H9 (cell line): Measurements from ENCODE around the gene MRPL17. TPM values are rescaled to one million over a fixed set of nuclear protein-coding genes. Genes with fewer than 3 reads are reported as not detected.

Source experiments
- DNase-seq: peaks from one replicate; pipeline ENCODE4 v3.0.0-alpha.2; 2017
- H2AFZ ChIP-seq: one replicate; pipeline ENCODE4 v1.6.1; 2013; ENCODE audit warnings: mild to moderate bottlenecking, low read length, control low read depth, moderate library complexity
- H2AK5ac ChIP-seq: 2 replicates; pipeline ENCODE4 v1.6.1; 2013; ENCODE audit warnings: low read length, control low read depth, mixed read lengths; ENCODE audit not compliant: insufficient read length
- H2BK120ac ChIP-seq: one replicate; pipeline ENCODE4 v1.6.1; 2013; ENCODE audit warnings: low read depth, mild to moderate bottlenecking, low read length, control low read depth, inconsistent platforms; ENCODE audit not compliant: poor library complexity, severe bottlenecking
- H2BK12ac ChIP-seq: 2 replicates; pipeline ENCODE4 v1.6.1; 2013; ENCODE audit warnings: low read length, control low read depth, mixed read lengths, low read depth; ENCODE audit not compliant: insufficient read length
- H2BK15ac ChIP-seq: 2 replicates; pipeline ENCODE4 v1.6.1; 2013; ENCODE audit warnings: low read depth, low read length, control low read depth
- H2BK20ac ChIP-seq: one replicate; pipeline ENCODE4 v1.6.1; 2013; ENCODE audit warnings: low read depth, mild to moderate bottlenecking, low read length, control low read depth, inconsistent platforms; ENCODE audit not compliant: poor library complexity, severe bottlenecking
- H2BK5ac ChIP-seq: 2 replicates; pipeline ENCODE4 v1.6.1; 2013; ENCODE audit warnings: low read length, control low read depth, mixed read lengths; ENCODE audit not compliant: insufficient read length
- H3K14ac ChIP-seq: 2 replicates; pipeline ENCODE4 v1.6.1; 2013; ENCODE audit warnings: low read length, control low read depth; ENCODE audit not compliant: insufficient read depth
- H3K18ac ChIP-seq: 2 replicates; pipeline ENCODE4 v1.6.1; 2013; ENCODE audit warnings: low read depth, mild to moderate bottlenecking, mixed read lengths, low read length, control low read depth; ENCODE audit not compliant: insufficient read length
- H3K23ac ChIP-seq: 2 replicates; pipeline ENCODE4 v1.6.1; 2013; ENCODE audit warnings: low read length, control low read depth, mixed read lengths, low read depth; ENCODE audit not compliant: insufficient read length
- H3K23me2 ChIP-seq: 2 replicates; pipeline ENCODE4 v1.6.1; 2013; ENCODE audit warnings: low read depth, mild to moderate bottlenecking, mixed read lengths, low read length, control low read depth; ENCODE audit not compliant: insufficient read length, poor library complexity, severe bottlenecking
- H3K27ac ChIP-seq: 2 replicates; pipeline ENCODE4 v1.5.1; 2013; ENCODE audit warnings: low read length, control low read depth, mixed read lengths, low read depth; ENCODE audit not compliant: insufficient read length
- H3K27me3 ChIP-seq: 2 replicates; pipeline ENCODE4 v1.6.1; 2013; ENCODE audit warnings: low read length, control low read depth, inconsistent platforms; ENCODE audit not compliant: insufficient read depth
- H3K4ac ChIP-seq: 2 replicates; pipeline ENCODE4 v1.6.1; 2013; ENCODE audit warnings: low read depth, mild to moderate bottlenecking, control low read depth, inconsistent platforms, low read length, moderate library complexity
- H3K4me1 ChIP-seq: 2 replicates; pipeline ENCODE4 v1.6.1; 2013; ENCODE audit warnings: low read length, control low read depth, inconsistent platforms; ENCODE audit not compliant: insufficient read depth
- H3K4me2 ChIP-seq: 2 replicates; pipeline ENCODE4 v1.6.1; 2013; ENCODE audit warnings: low read length, control low read depth, mixed read lengths; ENCODE audit not compliant: insufficient read length, insufficient read depth
- H3K56ac ChIP-seq: 2 replicates; pipeline ENCODE4 v1.6.1; 2013; ENCODE audit warnings: low read depth, mild to moderate bottlenecking, mixed read lengths, low read length, control low read depth; ENCODE audit not compliant: insufficient read length
- H3K79me1 ChIP-seq: 2 replicates; pipeline ENCODE4 v1.6.1; 2013; ENCODE audit warnings: low read depth, mild to moderate bottlenecking, moderate library complexity, low read length, control low read depth, inconsistent platforms; ENCODE audit not compliant: insufficient read depth, poor library complexity, severe bottlenecking
- H3K79me2 ChIP-seq: 2 replicates; pipeline ENCODE4 v1.6.1; 2013; ENCODE audit warnings: low read length, control low read depth, inconsistent platforms; ENCODE audit not compliant: insufficient read depth
- H3K9ac ChIP-seq: 2 replicates; pipeline ENCODE4 v1.6.1; 2013; ENCODE audit warnings: low read length, control low read depth, mixed read lengths; ENCODE audit not compliant: insufficient read length; ENCODE audit errors: extremely low read depth
- H3K9me3 ChIP-seq: one replicate; pipeline ENCODE4 v1.6.1; 2013; ENCODE audit warnings: low read depth, low read length, inconsistent platforms; ENCODE audit not compliant: control insufficient read depth
- H3T11ph ChIP-seq: one replicate; pipeline ENCODE4 v1.6.1; 2013; ENCODE audit warnings: mild to moderate bottlenecking, low read length, control low read depth, inconsistent platforms
- H4K20me1 ChIP-seq: one replicate; pipeline ENCODE4 v1.6.1; 2013; ENCODE audit not compliant: control insufficient read depth, insufficient read length, insufficient read depth
- H4K5ac ChIP-seq: 2 replicates; pipeline ENCODE4 v1.6.1; 2013; ENCODE audit warnings: low read depth, mild to moderate bottlenecking, mixed read lengths, low read length, control low read depth; ENCODE audit not compliant: insufficient read length
- H4K8ac ChIP-seq: replicated peaks from 2 replicates; pipeline ENCODE4 v1.6.1; 2013; ENCODE audit warnings: low read length, control low read depth, mixed read lengths, low read depth; ENCODE audit not compliant: insufficient read length
- H4K91ac ChIP-seq: 2 replicates; pipeline ENCODE4 v1.6.1; 2013; ENCODE audit warnings: low read depth, mild to moderate bottlenecking, moderate library complexity, mixed read lengths, low read length, control low read depth; ENCODE audit not compliant: insufficient read length
- H3K27ac Mint-ChIP-seq, 3 experiments: 2 replicates in 2 of 3; 3 replicates in 1 of 3; pipeline ENCODE4 v1.8.0; 2020 to 2021; ENCODE audit warnings: mixed read lengths in 3 of 3, mild to moderate bottlenecking in 1 of 3, moderate library complexity in 1 of 3
- H3K27me3 Mint-ChIP-seq: 2 replicates; pipeline ENCODE4 v1.8.0; 2021; ENCODE audit warnings: low read depth, mild to moderate bottlenecking, moderate library complexity, mixed read lengths
- H3K36me3 Mint-ChIP-seq, 3 experiments: 2 replicates in 2 of 3; 3 replicates in 1 of 3; pipeline ENCODE4 v1.8.0; 2020 to 2021; ENCODE audit warnings: low read depth in 3 of 3, mixed read lengths in 3 of 3; ENCODE audit not compliant: insufficient read depth in 1 of 3
- H3K4me1 Mint-ChIP-seq, 2 experiments: 2 replicates each; pipeline ENCODE4 v1.8.0; 2020; ENCODE audit warnings: mixed read lengths in 2 of 2
- H3K4me3 Mint-ChIP-seq, 2 experiments: 2 replicates in 1 of 2; 3 replicates in 1 of 2; pipeline ENCODE4 v1.8.0; 2020 to 2021; ENCODE audit warnings: mild to moderate bottlenecking in 2 of 2, mixed read lengths in 2 of 2, moderate library complexity in 1 of 2
- H3K9me3 Mint-ChIP-seq, 2 experiments: 2 replicates in 1 of 2; 3 replicates in 1 of 2; pipeline ENCODE4 v1.8.0; 2020; ENCODE audit warnings: mild to moderate bottlenecking in 2 of 2, mixed read lengths in 2 of 2, moderate library complexity in 1 of 2
- CTCF ChIP-seq: fragments of 200-600 bp; sonication (generic); conservative IDR thresholded peaks from 3 replicates; pipeline ENCODE4 v1.8.0; 2021; ENCODE audit warnings: antibody characterized with exemption, mild to moderate bottlenecking
- WGBS: extraction: QIAGEN DNeasy Blood & Tissue Kit; methylation state at CpG from one replicate; pipeline ENCODE4 v1.1.7; 2013; ENCODE audit warnings: missing lambda C conversion rate, low lambda C conversion rate, mixed read lengths; ENCODE audit not compliant: insufficient read length; ENCODE audit errors: extremely low coverage; 5-methylcytosine and 5-hydroxymethylcytosine counted together
- total RNA-seq: library from RNA; stranded (reverse); gene quantifications from 2 replicates; pipeline ENCODE4 v1.2.1, GENCODE V29; 2021

The MRPL17 gene
- total RNA-seq, 1 experiment from 2014 or later, result 75.5 TPM

GRCh38 chr11:6708876-6709275 is 25.7 kb upstream of the MRPL17 start:
- Mint-ChIP-seq H3K9me3 (peaks cover 17 to 21% of the 10 kb centered on the region in 2 experiments), H3K36me3 (peaks cover 6 to 10% (median 7%) of the 10 kb centered on the region in 3 experiments; a peak in 6 of 7 replicates), H3K4me3 (no peak overlapping the region), H3K27ac (no peak overlapping the region), H3K27me3 (no peaks in the 10 kb centered on the region; the same call in none of the 2 replicates), H3K4me1 (no peaks in the 10 kb centered on the region)
- H4K8ac ChIP-seq, result no peak overlapping the region
- H4K5ac ChIP-seq, result no peak overlapping the region
- no peak overlapping the region for H3K27ac ChIP-seq
- no peak overlapping the region for H3K4me2 ChIP-seq
- H3K56ac ChIP-seq, result no peak overlapping the region
- H2BK15ac ChIP-seq, result no peak overlapping the region
- no peak overlapping the region for H2BK120ac ChIP-seq
- no peak overlapping the region for H2BK5ac ChIP-seq
- peaks cover 7% of the 10 kb centered on the region for H3K9me3 ChIP-seq
- H4K91ac ChIP-seq, result no peak overlapping the region
- no peaks in the 10 kb centered on the region for H3K27me3 ChIP-seq
- TF ChIP-seq CTCF, result no peak
- WGBS, result no CpG with 5 or more reads among the region's 2 CpGs
- H3T11ph ChIP-seq, result no peak overlapping the region
- no peak overlapping the region for H3K23ac ChIP-seq
- H4K20me1 ChIP-seq, result no peaks in the 10 kb centered on the region
- H3K4me1 ChIP-seq, result no peaks in the 10 kb centered on the region
- H3K79me2 ChIP-seq, result no peaks in the 10 kb centered on the region
- DNase-seq, result no peak
- no peak overlapping the region for H3K18ac ChIP-seq
- H3K9ac ChIP-seq, result no peak overlapping the region
- no peaks in the 10 kb centered on the region for H3K23me2 ChIP-seq
- no peak overlapping the region for H3K4ac ChIP-seq
- no peak overlapping the region for H2AK5ac ChIP-seq
- no peaks in the 10 kb centered on the region for H3K79me1 ChIP-seq
- no peak overlapping the region for H2BK20ac ChIP-seq
- H2AFZ ChIP-seq, result no peak overlapping the region
- H2BK12ac ChIP-seq, result no peak overlapping the region
- H3K14ac ChIP-seq, result no peak overlapping the region
